Parietal lobe (tissue), 2 donors: ENCODE measurements around the gene INCA1. TPM values are rescaled to one million over a fixed set of nuclear protein-coding genes. Genes with fewer than 3 reads are reported as not detected.

Source experiments
- small RNA-seq: library from RNA; depleted of rRNA; stranded (forward); fragments of <200 nt; gene quantifications from one replicate; pipeline ENCODE3, GENCODE V24; 2014; ENCODE audit warnings: low replicate concordance
- total RNA-seq: library from RNA; depleted of rRNA; stranded (reverse); fragments of >200 nt; gene quantifications from one replicate; pipeline ENCODE4 v1.2.3, GENCODE V29; 2014

The INCA1 gene
- not detected for total RNA-seq

DNA sequence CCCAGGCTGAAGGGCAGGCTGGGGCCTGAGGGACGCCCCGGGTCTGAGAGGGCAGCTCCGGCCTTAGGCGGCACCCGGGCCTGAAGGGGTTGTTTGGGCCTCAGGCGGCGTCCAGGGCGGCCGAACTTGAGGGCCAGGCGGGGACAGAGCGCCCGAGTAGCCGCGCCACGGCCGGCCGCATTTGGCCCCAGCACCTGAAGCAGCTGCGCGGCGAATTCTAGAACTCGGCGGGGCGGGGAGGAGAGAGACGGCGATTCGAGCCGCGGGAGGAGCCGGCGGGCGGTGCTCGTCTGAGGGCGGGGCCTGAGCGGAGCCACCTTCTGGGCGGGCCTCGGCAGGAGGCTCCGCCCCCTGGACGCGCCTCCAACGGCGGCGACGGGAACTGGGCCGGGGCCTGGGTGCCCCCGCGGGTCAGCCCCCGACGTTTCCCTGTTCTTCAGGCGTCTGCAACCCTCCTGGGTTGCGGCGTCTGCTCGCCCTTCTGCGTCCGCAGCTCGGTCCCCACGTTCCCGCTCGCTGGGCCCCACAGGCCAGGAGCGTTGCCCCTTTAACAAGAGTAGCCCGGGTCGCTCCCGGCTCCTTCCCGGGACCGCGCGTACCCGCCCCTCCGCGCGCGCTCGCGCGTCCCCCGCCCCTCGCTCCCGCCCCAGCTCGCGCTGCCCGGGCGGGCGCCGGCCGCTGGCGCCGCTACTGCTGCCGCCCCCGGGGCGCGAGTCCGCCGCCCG lies at the start of gene INCA1, which contains the start of gene KIF1C:
Gene INCA1, minus strand, starts transcription at position 221 of the 725 bp plus-strand sequence. CDS start 3,085 bp downstream, outside the sequence.
Gene KIF1C, plus strand, starts transcription at position 649 of the 725 bp plus-strand sequence. CDS start 2,297 bp downstream, outside the sequence.

DNA sequence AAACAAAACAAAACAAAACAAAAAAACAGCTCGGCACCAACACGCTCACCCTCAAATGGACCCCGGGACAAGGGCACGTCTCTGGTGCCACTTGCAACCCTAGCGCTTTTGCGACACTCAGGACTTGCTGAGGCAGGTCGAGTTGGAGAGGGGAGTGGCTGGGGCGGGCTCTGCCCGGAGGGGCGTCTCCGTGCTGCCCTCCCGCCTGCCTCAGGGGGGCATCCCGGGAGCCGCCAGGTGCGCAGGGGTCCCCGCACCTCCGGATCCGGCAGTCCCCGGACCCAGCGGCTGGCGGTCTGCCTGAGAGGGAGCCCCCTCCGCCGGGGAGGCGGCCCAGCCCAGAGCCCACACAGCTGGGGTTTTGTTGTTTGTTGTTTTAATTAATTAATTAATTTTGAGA lies 38.0 kb upstream of the INCA1 start, which contains the start of gene SLC52A1:
Gene SLC52A1, minus strand, starts transcription at position 112 of the 400 bp plus-strand sequence. CDS start 820 bp downstream, outside the sequence.

GRCh38 chr17:4986951-4987766 lies 10.2 kb downstream of the INCA1 start, which contains the start of gene CAMTA2:
CAMTA2 (minus strand) TSS chr17:4987675; CDS start chr17:4986222, 1,453 bp downstream.

DNA sequence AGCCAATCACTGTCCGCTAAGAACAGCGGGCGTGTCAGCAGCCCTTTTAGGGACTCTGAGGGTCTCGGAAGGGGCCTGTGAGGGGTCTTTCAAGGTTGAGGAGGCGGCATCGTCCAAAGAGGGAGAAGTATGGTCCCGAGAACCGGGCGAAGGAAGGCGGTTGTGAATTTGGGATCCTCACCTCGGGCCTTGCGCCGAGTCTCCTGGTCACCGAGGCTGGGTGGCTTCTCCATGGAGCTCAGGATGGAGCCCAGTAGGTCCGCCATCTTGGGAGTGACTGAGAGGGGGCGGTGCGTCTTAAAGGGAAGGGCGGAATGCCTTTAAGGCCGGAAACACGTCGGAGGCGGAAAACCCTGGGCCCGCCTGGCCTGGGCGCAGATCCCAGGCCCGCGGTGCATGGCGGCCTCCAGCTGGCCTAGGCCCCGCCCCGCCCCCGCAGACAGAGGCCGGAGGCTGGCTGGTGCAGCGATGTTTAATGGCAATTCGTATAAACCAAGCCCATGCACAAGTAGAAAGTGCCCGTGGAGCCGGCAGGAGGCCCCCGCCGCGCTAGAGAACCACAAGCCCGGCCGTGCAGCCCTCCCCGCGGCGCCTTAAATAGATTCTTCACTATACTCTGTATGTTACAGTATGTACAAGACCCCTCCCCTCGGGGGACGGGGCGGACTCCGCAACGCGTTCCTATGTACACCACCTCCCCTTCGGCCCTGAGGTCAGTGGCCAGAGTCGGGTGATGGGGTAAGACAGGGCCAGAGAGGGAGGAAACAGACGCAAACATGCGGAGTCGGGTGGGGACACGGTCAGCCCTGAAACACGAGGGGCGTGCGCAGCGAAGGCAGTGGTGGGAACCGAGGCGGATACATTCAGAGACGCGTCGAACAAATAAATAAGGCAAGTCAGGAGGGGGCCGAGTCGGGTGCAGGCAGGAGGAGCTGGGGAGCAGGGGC lies 29.5 kb downstream of the INCA1 start, which contains the start of gene SPAG7:
Gene SPAG7, minus strand, starts transcription at position 279 of the 947 bp plus-strand sequence. Its CDS starts 13 bp downstream, at position 266.

DNA sequence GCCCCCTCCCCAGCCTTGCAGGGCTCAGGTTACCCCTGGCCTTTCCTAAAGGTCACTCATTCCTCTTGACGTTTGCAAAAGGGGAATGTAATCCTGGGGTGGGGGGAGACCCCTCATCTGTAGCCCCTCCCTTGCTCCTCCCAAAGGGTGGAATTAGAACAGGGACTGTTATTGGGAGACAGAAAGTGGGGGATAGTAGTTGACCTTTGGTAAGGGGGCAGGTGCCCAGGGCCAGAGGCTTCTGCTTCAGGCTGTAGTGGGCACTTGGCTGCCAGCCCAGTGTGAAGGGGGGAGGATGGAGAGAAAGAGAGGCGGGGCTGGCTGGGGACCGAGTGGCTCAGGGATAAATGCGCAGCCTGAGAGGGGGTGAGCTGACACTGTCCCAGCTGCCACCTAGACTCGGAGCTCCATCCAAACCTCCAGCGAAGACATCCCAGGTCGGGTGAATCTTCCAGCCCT lies 46.5 kb downstream of the INCA1 start, which contains the start of gene ENO3:
Gene ENO3, plus strand, starts transcription at position 374 of the 459 bp plus-strand sequence. CDS start 711 bp downstream, outside the sequence.

DNA sequence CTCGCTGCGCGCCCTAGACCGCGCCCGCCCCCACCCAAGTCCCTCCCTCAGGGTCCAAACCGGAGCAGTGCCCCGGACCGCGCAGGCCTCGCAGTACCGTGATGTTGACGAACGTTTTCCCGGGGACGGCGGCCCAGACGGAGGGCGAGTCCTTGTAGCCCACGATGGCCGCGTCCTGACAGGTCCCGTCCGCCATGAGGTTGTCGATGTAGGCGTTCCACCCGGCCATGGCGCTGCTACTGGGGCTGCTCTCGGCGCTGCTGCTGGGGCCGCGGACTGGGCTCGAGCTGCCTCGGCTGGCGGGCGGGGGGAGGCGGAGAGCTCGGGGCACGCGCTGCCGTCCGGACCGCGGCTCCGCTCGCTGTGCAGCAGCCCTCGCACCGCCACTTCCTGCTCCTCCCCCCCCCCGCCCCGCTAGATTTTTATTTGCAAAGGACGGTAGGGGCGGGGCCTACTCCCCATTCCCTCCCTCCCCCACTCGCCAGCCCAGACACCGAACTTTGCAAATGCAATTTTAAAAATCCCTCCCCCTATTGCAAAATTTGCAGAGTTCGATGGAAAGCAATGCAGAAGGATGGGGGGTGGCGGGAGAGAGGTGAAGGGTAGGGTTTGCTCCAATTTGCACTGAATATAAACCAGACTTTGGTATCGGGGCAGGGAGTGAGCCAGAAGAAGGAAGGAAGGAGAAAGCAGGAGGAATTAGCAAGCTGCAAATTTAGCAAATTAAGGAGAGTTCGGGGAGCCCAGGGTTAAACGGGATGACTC lies 49.0 kb downstream of the INCA1 start, which contains the start of gene PFN1:
Gene PFN1, minus strand, starts transcription at position 365 of the 765 bp plus-strand sequence. Its CDS starts 136 bp downstream, at position 229.

GRCh38 chr17:4939796-4940554 lies 57.3 kb downstream of the INCA1 start, which contains the start of the genes RNF167 and SLC25A11:
RNF167 (plus strand) TSS chr17:4940268; CDS start chr17:4940910, 642 bp downstream.
SLC25A11 (minus strand) TSS chr17:4940046; CDS start chr17:4939910, 136 bp downstream.

Small RNA genes within 50 kb of the gene (small RNA-seq; reads per million reads assigned to genes)
- gene MIR6864, result not detected
- not detected for gene MIR6865

Other genes starting within 250 kb of the INCA1 start
- not detected for gene TM4SF5, start 225.6 kb downstream of the INCA1 start, total RNA-seq
- not detected for gene VMO1, start 211.2 kb downstream of the INCA1 start, total RNA-seq
- not detected for gene GLTPD2, start 208.6 kb downstream of the INCA1 start, total RNA-seq
- gene PSMB6, start 201.4 kb downstream of the INCA1 start, total RNA-seq, result 56.7 TPM
- gene PLD2, start 190.4 kb downstream of the INCA1 start, total RNA-seq, result 28.5 TPM
- gene MINK1, start 164.2 kb downstream of the INCA1 start, total RNA-seq, result 52.3 TPM
- 3.8 TPM for gene C17orf107, start 98.0 kb downstream of the INCA1 start, total RNA-seq
- gene CHRNE, start 94.4 kb downstream of the INCA1 start, total RNA-seq, result 0.94 TPM
- gene GP1BA, start 65.2 kb downstream of the INCA1 start, total RNA-seq, result not detected
- gene SLC25A11, start 57.5 kb downstream of the INCA1 start, total RNA-seq, result 48.8 TPM
- 14.1 TPM for gene RNF167, start 57.3 kb downstream of the INCA1 start, total RNA-seq
- gene PFN1, start 49.0 kb downstream of the INCA1 start, total RNA-seq, result 62.9 TPM
- gene ENO3, start 46.4 kb downstream of the INCA1 start, total RNA-seq, result 1.6 TPM
- gene SPAG7, start 29.7 kb downstream of the INCA1 start, total RNA-seq, result 25.4 TPM
- gene CAMTA2, start 9.8 kb downstream of the INCA1 start, total RNA-seq, result 22.5 TPM
- 21.3 TPM for gene KIF1C, start 428 bp upstream of the INCA1 start, total RNA-seq
- not detected for gene SLC52A1, start 37.9 kb upstream of the INCA1 start, total RNA-seq
- 13.5 TPM for gene ZFP3, start 80.9 kb upstream of the INCA1 start, total RNA-seq
- 22.8 TPM for gene ZNF232, start 114.4 kb upstream of the INCA1 start, total RNA-seq
- under 0.01 TPM for gene USP6, start 118.5 kb upstream of the INCA1 start, total RNA-seq
- 53.8 TPM for gene ZNF594, start 194.3 kb upstream of the INCA1 start, total RNA-seq
- gene SCIMP, start 237.3 kb upstream of the INCA1 start, total RNA-seq, result not detected